Esophagus muscularis mucosa (tissue), 3 donors: ENCODE measurements around the gene MYRF.

Source experiments
- POLR2A ChIP-seq: fragments of 450-650 bp; IDR thresholded peaks from one replicate; pipeline ENCODE4 v1.6.1; 2017; ENCODE audit warnings: antibody characterized with exemption, moderate library complexity, mild to moderate bottlenecking, low read depth
- POLR2AphosphoS5 ChIP-seq, 2 donors: sonication (generic); formaldehyde crosslinking; IDR thresholded peaks; one replicate each; pipeline ENCODE4 v1.6.1; 2017; ENCODE audit warnings: antibody characterized with exemption in 2 of 2
- TF ChIP-seq, protein P1 (sequence below), 3 experiments: fragments of 200-600 bp in 2 of 3; fragments of 450-650 bp in 1 of 3; sonication (generic) in 2 of 3; IDR thresholded peaks; one replicate each; pipeline ENCODE4 v1.5.1; 2017 to 2019; ENCODE audit warnings: antibody characterized with exemption in 3 of 3, mild to moderate bottlenecking in 2 of 3, moderate library complexity in 1 of 3

- TF ChIP-seq, protein P1, sequence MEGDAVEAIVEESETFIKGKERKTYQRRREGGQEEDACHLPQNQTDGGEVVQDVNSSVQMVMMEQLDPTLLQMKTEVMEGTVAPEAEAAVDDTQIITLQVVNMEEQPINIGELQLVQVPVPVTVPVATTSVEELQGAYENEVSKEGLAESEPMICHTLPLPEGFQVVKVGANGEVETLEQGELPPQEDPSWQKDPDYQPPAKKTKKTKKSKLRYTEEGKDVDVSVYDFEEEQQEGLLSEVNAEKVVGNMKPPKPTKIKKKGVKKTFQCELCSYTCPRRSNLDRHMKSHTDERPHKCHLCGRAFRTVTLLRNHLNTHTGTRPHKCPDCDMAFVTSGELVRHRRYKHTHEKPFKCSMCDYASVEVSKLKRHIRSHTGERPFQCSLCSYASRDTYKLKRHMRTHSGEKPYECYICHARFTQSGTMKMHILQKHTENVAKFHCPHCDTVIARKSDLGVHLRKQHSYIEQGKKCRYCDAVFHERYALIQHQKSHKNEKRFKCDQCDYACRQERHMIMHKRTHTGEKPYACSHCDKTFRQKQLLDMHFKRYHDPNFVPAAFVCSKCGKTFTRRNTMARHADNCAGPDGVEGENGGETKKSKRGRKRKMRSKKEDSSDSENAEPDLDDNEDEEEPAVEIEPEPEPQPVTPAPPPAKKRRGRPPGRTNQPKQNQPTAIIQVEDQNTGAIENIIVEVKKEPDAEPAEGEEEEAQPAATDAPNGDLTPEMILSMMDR (IDR thresholded peaks at IDR 0.05): no peak
- TF ChIP-seq POLR2A (no peak), POLR2AphosphoS5 (IDR thresholded peaks at IDR 0.05) (no peak)
Measured at GRCh38 chr11:61811831-61812230, 59.4 kb downstream of the MYRF start.
